ENCODE measurements around the gene FTSJ3. TPM values are rescaled to one million over a fixed set of nuclear protein-coding genes. Genes with fewer than 3 reads are reported as not detected.

Gene FTSJ3
- total RNA-seq, 2 donors from 2014 or later: 24.3 to 58.0 TPM

DNA sequence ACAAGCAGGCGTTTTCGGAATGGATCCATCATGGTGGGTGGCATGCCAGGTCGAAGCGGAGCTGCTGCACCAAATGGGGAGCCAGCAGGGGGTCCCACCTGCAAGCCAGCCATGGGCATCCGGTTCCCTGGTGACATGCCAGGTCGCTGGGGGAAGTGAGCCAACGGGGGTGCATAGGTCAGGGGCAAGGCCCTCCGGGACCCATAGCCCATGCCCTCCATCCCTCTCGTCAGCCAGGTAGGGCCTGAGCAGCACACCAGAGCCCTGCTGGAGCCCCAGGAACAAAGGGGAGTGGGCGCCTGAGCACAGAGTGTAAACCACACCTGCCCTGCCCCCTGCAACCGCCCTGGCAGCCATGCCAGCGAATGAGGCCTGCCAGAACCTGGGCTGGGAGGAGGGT lies 10.0 kb upstream of the FTSJ3 start:
- Histone ChIP-seq H3K4me1 (peaks cover under 1 to 63% of the 10 kb centered on the region in 2 donors), H3K4me3 (no peak overlapping the region), H3K27ac (peak overlapping the region; percentile 90 to 95), H3K9me3 (no peaks in the 10 kb centered on the region), H3K27me3 (no peaks in the 10 kb centered on the region), H3K36me3 (peaks cover 47% of the 10 kb centered on the region)
- TF ChIP-seq, protein P1, sequence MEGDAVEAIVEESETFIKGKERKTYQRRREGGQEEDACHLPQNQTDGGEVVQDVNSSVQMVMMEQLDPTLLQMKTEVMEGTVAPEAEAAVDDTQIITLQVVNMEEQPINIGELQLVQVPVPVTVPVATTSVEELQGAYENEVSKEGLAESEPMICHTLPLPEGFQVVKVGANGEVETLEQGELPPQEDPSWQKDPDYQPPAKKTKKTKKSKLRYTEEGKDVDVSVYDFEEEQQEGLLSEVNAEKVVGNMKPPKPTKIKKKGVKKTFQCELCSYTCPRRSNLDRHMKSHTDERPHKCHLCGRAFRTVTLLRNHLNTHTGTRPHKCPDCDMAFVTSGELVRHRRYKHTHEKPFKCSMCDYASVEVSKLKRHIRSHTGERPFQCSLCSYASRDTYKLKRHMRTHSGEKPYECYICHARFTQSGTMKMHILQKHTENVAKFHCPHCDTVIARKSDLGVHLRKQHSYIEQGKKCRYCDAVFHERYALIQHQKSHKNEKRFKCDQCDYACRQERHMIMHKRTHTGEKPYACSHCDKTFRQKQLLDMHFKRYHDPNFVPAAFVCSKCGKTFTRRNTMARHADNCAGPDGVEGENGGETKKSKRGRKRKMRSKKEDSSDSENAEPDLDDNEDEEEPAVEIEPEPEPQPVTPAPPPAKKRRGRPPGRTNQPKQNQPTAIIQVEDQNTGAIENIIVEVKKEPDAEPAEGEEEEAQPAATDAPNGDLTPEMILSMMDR (IDR thresholded peaks at IDR 0.05): no peak
- DNase-seq (ENCODE audit: low spot score): no peak

DNA sequence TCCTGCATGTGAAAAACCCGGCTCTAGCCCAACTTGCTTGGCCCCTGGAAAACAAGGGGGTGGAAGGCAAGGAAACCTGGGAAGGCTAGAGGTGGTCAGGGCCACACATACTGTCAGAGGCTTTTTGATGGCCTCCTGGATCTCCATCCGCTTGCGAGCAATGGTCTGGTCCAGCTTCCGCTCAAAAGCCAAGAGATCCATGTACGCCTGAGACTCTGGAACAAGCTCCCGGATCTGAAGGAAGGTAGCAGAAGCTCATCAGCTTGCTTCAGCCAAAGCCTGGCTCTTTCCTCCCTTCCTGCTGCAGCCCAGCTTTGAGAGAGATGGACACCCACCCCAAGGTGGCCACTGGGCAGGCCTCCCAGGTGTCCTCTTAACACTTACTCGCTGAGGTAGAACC lies 9.3 kb upstream of the FTSJ3 start:
- no peaks in the 10 kb centered on the region for H3K9me3 ChIP-seq
- H3K36me3 ChIP-seq: peaks cover 54% of the 10 kb centered on the region
- peaks cover 0 to 63% of the 10 kb centered on the region in 2 donors for H3K4me1 ChIP-seq
- TF ChIP-seq, protein P1 (IDR thresholded peaks at IDR 0.05): no peak
- no peak overlapping the region for H3K4me3 ChIP-seq
- DNase-seq (ENCODE audit: low spot score): no peak
- no peaks in the 10 kb centered on the region for H3K27me3 ChIP-seq
- peak overlapping the region; percentile 90 to 95 for H3K27ac ChIP-seq

DNA sequence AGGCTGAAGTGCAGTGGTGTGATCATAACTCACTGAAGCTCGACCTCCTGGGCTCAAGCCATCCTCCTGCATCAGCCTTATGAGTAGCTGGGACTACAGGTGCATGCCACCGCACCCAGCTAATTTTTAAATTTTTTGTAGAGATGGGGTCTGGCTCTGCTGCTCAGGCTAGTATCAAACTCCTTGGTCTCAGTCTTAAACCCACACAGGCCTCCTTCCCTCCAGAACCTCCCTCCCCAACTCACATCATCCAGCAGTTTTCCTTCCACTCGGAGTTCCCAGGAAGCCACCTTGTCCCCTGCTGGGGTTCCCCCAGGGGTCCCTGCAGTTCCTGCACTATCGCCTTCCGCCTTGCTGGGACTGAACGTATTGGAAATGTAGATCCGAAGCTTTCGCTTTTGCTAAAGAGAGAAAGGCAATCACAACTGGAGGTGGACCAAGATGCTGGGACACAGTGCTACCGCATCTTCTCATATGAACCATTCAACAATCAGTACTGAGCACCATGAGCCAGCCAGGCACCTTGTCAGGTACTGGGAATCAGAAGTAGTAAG lies 7.8 kb upstream of the FTSJ3 start:
- Histone ChIP-seq H3K27ac (peak overlapping the region in 1 of 2 donors; percentile 17), H3K27me3 (no peaks in the 10 kb centered on the region), H3K4me1 (peaks cover 0 to 48% of the 10 kb centered on the region in 2 donors), H3K4me3 (no peak overlapping the region), H3K36me3 (peaks cover 70% of the 10 kb centered on the region), H3K9me3 (no peaks in the 10 kb centered on the region)
- no peak for DNase-seq (ENCODE audit: low spot score)
- TF ChIP-seq, protein P1 (IDR thresholded peaks at IDR 0.05): no peak

DNA sequence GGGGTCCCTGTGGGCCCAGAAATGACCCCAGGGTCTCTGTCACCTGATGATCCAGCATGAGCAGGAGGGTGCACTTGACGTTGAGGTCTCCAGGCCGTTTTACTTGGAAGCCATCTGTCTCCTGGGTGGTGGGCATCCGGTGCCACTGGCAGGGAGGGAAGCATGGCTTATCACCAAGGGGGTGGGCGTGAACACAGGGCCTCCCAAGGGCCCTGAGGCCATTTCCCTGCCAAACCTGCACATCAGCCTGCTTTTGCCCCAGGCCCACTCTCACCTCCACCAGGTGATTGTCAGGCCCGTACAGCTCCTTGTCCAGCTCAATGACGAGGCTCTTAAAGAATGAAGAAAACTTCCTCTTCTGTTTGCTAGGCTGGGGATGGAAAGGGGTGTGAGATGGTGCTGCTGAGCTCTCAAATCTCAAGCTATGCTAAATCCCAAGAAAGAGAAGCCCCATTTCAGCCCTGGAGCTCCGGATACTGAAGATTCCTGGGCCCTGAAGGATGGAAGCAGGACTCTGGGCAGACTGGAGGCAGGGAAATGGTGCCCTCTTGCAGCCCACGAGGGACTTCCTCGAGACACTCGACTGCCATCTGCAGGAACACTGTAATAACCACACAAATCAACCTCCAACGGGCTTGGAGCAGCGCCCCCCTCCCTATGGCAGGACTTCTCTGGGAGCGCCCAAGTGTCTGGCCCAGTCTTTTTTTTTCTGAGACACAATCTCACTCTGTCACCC lies 7.1 kb upstream of the FTSJ3 start:
- TF ChIP-seq, protein P1 (IDR thresholded peaks at IDR 0.05): peak in 1 of 2 donors; percentile 55
- Histone ChIP-seq H3K4me3 (no peak overlapping the region), H3K27me3 (no peaks in the 10 kb centered on the region), H3K36me3 (peaks cover 76% of the 10 kb centered on the region), H3K9me3 (no peaks in the 10 kb centered on the region), H3K4me1 (peaks cover 0 to 43% of the 10 kb centered on the region in 2 donors), H3K27ac (peak overlapping the region in 1 of 2 donors; percentile 17)
- DNase-seq (ENCODE audit: low spot score): no peak

DNA sequence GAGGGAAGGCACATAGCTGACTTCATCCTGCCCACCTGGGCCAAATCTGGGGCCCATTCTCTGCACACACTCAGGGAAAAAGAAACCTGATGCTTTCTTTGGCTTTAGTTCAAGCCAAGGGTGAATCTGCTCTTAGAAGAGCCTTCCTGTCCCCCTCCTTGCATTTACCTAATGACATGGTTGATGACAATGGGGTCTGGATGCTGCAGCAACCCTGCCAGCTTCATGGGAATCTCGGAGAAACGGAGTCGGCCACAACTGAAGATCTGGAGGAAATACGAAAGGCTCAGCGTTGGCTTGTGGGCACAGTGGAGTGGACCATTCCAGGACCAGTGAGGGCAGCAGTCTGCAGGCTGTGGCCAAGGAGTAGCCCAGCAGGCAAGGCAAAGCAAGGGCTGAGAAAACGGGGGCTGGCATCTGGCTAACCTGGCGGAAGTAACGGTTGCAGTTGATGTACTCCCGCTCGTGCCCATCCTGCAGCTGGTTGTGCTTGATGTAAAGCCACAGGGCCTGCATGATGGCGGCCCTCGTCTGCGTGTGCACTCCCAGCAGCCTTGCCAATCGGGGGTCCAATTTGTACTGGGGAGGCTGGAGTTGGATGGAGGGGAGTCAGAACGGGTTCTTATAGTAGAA lies 6.4 kb upstream of the FTSJ3 start:
- Histone ChIP-seq H3K36me3 (peaks cover 83% of the 10 kb centered on the region), H3K27me3 (no peaks in the 10 kb centered on the region), H3K4me3 (no peak overlapping the region), H3K9me3 (no peaks in the 10 kb centered on the region), H3K27ac (no peak overlapping the region), H3K4me1 (peaks cover 0 to 43% of the 10 kb centered on the region in 2 donors)
- TF ChIP-seq, protein P1 (IDR thresholded peaks at IDR 0.05): no peak
- no peak for DNase-seq (ENCODE audit: low spot score)
